Kidney glomerular epithelial cell (primary cell): Measurements from ENCODE around the gene AGXT.

ENCODE experiments used
- DNase-seq: peaks from one replicate; lab custom pipeline; 2025; lab: John Stamatoyannopoulos, UW

The AGXT gene

DNA sequence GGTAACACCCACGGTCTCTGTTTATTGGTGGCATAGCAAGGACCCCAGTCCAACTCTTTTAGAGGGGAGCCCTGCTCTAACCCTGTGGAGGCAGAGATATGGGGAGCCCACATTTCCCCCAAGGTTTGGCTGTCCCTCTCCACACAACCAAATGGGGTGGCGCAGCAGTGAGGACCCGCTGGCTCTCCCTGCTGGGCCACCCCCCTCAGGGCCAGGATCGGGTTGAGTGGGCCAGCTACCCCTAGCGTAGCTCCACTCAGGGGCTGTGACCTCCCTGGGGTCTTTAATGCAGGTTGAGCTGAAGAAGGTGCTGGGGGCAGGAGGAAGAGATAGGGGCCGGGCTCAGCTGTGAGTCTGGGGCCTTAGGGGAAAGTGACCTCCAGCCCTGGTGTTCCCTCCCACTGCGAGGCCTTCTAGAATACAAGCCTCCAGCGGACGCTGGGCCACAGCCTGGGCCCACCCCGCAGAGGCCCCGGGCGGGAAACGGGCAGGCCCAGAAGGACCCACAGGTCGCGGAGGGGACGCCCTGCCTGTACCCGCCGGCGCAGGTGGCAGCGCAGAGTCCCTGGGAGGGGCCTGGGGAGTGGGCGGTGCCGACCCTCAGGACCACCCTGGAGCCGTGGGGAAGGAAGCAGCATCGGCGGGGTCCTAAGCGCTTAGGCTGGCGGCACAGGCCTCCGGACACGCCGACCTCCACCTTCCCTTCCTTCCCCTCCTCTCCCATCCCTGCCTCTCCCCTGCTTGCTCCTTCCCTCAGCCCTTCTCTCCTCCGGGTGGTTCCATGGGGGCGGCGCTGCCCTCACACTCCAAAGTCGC, 47.1 kb downstream of the AGXT start:
- no peak for DNase-seq

DNA sequence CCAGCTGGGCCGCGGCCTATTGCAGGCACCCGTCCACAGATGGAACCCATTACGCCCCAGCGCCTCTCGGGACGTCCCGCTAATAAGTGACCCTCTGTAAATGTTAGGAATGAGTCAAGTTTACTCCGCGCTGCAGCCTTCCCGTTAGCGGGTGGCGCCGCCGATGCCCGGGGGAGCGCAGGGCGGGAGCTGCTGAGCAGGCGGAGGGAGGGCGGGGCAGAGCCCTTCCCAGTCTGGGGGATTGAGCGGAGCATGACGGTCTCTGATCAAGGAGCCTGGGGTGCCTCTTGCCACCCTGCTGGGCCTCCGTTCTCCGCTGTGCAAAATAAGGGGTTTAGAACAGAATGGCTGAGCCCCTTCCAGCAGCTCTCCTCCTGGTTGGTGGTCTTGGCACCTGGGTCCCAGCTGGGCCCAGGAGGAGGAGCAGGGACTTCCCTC, 48.0 kb downstream of the AGXT start:
- DNase-seq: no peak

GRCh38 chr2:240917009-240917683, 48.5 kb downstream of the AGXT start:
- no peak for DNase-seq

GRCh38 chr2:240917684-240918257, 49.1 kb downstream of the AGXT start:
- DNase-seq: no peak

GRCh38 chr2:240918258-240919091, 49.9 kb downstream of the AGXT start:
- DNase-seq: no peak

GRCh38 chr2:240919161-240919781, 50.6 kb downstream of the AGXT start:
- no peak for DNase-seq

DNA sequence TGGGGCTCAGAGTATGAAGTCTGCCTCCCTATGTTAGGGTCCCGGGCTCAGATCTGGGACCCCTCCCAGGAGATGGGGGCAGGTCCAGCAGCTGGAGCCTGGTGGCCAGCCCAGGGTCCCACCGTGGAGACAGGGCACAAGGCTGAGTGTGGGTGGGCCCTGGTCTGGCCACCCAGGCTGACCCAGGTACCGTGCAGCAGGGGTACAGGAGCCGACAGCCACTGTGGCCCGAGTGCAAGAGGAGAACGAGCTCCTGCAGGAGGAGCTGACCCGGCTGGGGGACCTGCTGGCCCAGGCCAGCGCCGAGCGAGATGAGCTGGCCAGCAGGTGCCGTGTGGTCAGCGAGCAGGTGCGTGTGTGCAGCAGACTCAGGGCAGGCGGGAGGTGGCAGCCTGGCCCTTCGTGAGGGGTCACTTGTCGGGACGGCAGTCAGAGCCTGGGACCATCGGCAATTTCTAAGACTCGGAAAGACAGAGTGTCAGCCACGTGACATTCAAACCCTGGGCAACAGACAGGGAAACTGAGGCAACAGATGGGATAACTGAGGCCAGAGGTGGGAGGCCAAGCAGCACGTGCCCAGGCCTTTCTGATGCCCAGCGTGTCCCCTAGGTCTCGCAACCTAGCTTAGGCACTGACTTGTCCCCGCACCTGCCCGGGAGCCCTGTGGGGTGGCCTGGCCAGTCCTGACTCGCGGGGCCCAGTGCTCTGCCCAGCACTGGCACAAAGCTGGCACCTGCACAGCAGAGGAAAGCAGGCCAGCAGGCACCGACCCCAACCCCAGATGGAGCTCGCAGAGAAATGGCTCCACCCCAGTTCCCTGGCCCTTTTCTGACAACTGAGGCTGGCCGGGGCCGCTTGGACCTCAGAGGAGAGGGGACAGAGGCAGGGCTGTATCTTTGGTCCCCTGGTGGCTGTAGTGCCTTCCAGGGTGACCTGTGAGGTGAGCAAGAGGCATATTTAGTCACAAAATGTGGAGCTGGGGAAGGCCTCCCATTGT, 51.5 kb downstream of the AGXT start:
- DNase-seq: no peak

GRCh38 chr2:240920783-240921231, 52.2 kb downstream of the AGXT start:
- DNase-seq: no peak

GRCh38 chr2:240921311-240921994, 52.8 kb downstream of the AGXT start:
- no peak for DNase-seq

DNA sequence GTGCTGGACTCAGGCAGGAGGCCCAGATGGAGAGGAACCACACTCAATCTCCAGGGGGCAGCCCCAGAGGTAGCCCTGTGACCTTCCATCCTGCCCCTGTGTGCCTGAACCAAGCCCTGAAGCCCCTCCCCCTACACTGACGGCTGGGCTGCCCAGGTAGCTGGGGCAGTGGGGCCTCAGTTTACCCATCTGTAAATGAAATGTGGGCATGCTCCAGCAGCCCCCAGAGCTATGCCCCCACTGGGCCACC, 53.3 kb downstream of the AGXT start:
- no peak for DNase-seq

GRCh38 chr2:240922245-240922981, 53.8 kb downstream of the AGXT start:
- DNase-seq: no peak

DNA sequence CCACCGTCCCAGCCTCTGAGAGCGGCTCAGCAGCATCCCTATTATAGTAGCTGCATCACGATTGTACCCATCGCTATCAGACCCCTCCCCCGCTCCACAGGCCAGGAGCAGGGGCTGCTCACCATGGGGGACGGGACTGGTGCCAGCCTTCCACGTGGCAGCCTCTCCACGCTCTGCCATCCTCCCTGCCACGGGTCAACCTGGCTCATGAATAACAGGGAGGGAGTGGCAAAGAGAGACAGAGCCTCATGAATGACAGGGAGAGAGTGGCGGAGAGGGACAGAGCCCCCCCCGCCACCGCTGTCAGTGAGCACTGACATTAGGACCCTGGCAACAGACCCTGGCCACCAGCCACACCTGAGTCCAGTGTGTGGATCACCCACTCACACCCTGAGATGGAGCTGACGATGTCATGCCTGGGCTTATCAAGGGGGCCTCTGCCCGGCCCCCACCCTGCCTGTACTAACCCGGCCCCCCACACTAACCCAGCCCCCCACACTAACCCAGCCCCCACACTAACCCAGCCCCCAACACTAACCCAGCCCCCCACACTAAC, 54.4 kb downstream of the AGXT start:
- no peak for DNase-seq

DNA sequence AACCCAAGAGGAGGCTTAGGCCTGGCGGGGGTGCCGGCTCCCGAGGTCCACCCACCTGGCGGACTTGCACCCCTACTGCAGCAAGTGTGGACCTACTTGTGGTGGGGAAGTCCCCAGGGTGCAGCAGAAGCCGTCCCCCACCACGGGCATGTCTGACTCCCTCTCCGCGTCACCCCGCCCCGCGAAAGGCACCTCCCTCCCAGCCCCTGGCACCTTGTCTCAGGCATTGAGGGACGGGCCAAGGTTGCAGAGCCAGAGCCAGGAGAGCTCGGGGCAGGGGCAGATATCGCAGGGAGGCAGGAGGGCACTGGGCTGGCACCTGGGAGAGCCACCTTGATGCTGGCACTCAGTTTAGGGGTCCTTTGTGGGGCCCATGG, 56.6 kb downstream of the AGXT start:
- DNase-seq: no peak

DNA sequence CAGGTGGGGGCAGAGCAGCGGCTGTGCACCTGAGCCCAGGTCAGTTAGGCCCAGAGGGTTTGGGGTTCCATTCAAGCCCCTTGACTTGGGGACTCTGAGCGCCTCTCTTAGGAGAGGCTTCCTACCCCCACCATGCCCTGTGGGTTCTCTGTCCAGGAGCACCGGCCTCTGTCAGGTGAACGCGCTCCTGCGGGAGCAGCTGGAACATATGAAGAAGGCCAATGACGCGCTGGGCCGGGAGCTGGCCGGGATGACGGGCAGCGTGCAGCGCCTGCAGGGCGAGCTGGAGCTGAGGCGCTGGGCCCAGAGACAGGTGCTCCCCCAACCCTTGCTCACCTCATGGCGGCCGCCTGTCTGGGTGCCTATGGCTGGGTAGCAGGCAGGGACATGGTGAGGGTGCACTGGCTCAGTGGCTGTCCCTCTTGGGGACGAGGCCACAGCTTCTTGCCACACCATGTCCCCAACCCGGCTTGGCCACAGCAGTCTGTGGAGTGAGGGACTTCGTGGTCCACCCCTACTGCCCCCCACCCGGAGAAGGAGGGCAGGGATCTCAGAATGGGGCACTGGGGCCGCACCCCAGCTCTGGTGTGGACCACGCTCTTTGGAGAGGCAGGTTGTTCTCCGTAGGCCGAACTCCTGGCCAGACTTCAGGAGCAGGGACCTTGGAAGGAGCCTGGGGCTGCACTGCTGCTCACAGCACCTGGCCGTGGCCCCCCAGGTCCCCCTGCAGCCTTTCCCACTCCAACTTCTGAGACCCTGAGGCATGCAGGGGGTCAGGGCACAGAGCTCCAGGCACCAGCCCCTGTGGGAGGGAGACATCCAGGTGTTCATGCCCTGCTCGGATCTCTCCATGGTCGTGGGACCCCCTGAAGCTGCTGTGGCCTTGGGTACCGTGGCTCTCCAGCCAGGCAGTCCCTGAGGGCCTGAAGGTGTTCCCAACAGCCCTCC, 57.2 kb downstream of the AGXT start:
- DNase-seq: no peak

GRCh38 chr2:240926516-240927389, 58.1 kb downstream of the AGXT start:
- no peak for DNase-seq

DNA sequence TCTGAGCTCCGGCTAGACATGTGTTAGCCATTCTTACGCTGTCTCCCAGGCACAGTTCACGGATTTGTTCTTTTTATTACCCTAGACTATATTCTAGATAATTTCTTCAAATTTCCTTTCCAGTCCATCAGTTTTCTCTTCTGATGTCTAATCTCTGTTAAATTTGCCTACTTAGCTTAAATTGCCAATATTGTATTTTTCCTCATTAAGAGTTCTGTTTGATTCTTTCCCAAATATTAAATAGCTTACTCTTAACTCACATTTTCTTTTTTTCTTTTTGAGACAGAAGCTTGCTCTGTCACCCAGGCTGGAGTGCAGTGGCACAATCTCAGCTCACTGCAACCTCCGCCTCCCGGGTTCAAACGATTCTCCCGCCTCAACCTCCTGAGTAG, 58.8 kb downstream of the AGXT start:
- no peak for DNase-seq
